ENCODE data around the gene MAT2A.

DNA sequence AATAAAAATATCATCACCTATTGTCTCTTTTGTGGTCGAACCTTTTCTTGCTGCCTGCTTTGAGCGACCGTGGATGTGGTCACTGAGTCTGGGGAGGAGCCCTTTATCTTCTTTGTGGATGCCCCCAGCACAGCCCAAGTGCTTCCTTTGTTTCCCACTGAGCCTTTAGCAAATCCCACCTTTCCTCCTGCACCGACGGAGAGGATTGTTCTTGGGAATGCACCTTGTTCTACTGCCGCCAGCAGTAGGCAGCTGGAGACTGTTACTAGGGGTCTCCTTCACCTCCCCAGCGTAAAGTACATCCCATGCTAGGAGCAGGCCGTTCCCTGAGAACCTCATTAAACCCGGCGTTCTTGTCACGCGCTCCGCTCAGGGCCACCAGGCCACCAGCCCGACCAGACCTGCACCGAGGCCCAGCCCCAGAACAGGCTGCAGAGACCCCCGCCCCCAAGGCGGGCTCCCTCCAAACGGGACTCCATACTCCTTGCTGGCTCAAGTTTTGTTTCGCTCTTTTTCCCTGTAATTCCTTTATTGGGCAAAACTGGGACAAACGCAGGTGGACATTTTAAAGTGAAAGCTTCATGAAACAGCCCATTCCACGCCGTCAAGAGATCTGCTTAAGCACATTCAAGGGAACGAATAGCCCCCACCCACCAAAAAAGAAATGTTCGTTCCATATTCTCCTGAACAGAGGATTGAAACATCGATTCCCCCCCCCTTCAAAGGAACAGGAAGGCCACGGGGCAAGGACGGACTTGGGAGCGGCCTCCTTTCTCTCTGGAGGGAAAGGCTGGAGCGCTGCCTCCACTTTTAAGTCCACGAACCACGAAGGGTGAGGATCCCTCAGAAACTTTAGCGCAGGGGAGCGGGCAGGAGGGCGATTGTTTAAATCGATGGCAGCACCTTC, 1.1 kb upstream of the MAT2A start:
- no peak for TF ChIP-seq POLR2A (IDR thresholded peaks at IDR 0.05)
- TF ChIP-seq, protein P1, sequence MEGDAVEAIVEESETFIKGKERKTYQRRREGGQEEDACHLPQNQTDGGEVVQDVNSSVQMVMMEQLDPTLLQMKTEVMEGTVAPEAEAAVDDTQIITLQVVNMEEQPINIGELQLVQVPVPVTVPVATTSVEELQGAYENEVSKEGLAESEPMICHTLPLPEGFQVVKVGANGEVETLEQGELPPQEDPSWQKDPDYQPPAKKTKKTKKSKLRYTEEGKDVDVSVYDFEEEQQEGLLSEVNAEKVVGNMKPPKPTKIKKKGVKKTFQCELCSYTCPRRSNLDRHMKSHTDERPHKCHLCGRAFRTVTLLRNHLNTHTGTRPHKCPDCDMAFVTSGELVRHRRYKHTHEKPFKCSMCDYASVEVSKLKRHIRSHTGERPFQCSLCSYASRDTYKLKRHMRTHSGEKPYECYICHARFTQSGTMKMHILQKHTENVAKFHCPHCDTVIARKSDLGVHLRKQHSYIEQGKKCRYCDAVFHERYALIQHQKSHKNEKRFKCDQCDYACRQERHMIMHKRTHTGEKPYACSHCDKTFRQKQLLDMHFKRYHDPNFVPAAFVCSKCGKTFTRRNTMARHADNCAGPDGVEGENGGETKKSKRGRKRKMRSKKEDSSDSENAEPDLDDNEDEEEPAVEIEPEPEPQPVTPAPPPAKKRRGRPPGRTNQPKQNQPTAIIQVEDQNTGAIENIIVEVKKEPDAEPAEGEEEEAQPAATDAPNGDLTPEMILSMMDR (IDR thresholded peaks at IDR 0.05): no peak
